Keratinocyte (primary cell): ENCODE data around the gene AKAP13. TPM values are rescaled to one million over a fixed set of nuclear protein-coding genes. Genes with fewer than 3 reads are reported as not detected.

Experiments
- DNase-seq: peaks from one replicate; pipeline ENCODE4 v3.0.0-alpha.2; 2011; ENCODE audit warnings: low read depth, missing footprints, low spot score
- FAIRE-seq: peaks from 2 replicates; lab custom pipeline; 2011; peaks lifted over from hg19 to GRCh38; lab: Jason Lieb, UNC
- H2AFZ ChIP-seq: 2 replicates; pipeline ENCODE4 v1.6.0; 2012; ENCODE audit warnings: low read length, control low read depth, inconsistent platforms; ENCODE audit not compliant: control insufficient read depth
- H3K27ac ChIP-seq: 2 replicates; pipeline ENCODE4 v1.5.1; 2011; ENCODE audit warnings: low read length; ENCODE audit not compliant: control insufficient read depth, insufficient read depth
- H3K27me3 ChIP-seq: 3 replicates; pipeline ENCODE4 v1.6.0; 2011; ENCODE audit warnings: low read length; ENCODE audit not compliant: control insufficient read depth, insufficient read depth; ENCODE audit errors: extremely low read depth
- H3K36me3 ChIP-seq, 2 experiments: 2 replicates in 1 of 2; 3 replicates in 1 of 2; pipeline ENCODE4 v1.5.1; 2011; ENCODE audit warnings: low read length in 2 of 2, mild to moderate bottlenecking in 1 of 2; ENCODE audit not compliant: control insufficient read depth in 2 of 2, insufficient read depth in 2 of 2; ENCODE audit errors: extremely low read depth in 1 of 2
- H3K4me1 ChIP-seq: 3 replicates; pipeline ENCODE4 v1.5.1; 2011; ENCODE audit warnings: low read length; ENCODE audit not compliant: control insufficient read depth, insufficient read depth; ENCODE audit errors: extremely low read depth
- H3K4me2 ChIP-seq: 3 replicates; pipeline ENCODE4 v1.6.0; 2011; ENCODE audit warnings: low read depth, low read length; ENCODE audit not compliant: control insufficient read depth, insufficient read depth; ENCODE audit errors: extremely low read depth
- H3K4me3 ChIP-seq, 3 experiments: fragments of 200-600 bp in 1 of 3; sonication (generic) in 1 of 3; 2 replicates in 2 of 3; 3 replicates in 1 of 3; pipeline ENCODE4 v1.5.1; 2011 to 2016; ENCODE audit warnings: low read length in 3 of 3, mild to moderate bottlenecking in 3 of 3, control low read depth in 2 of 3, inconsistent platforms in 1 of 3, low read depth in 1 of 3, mixed read lengths in 1 of 3, mixed run types in 1 of 3, moderate library complexity in 1 of 3; ENCODE audit not compliant: control insufficient read depth in 2 of 3, insufficient read depth in 2 of 3; ENCODE audit errors: extremely low read depth in 1 of 3
- H3K79me2 ChIP-seq: 2 replicates; pipeline ENCODE4 v1.6.0; 2012; ENCODE audit warnings: low read length; ENCODE audit not compliant: control insufficient read depth, insufficient read depth
- H3K9ac ChIP-seq: 3 replicates; pipeline ENCODE4 v1.6.0; 2011; ENCODE audit warnings: low read length; ENCODE audit not compliant: control insufficient read depth, insufficient read depth; ENCODE audit errors: extremely low read depth
- H3K9me1 ChIP-seq: 3 replicates; pipeline ENCODE4 v1.6.0; 2011; ENCODE audit warnings: low read length; ENCODE audit not compliant: control insufficient read depth, insufficient read depth; ENCODE audit errors: extremely low read depth
- H3K9me3 ChIP-seq: 2 replicates; pipeline ENCODE4 v1.5.1; 2012; ENCODE audit warnings: low read depth, low read length; ENCODE audit not compliant: control insufficient read depth
- H4K20me1 ChIP-seq: 3 replicates; pipeline ENCODE4 v1.6.0; 2011; ENCODE audit warnings: low read length; ENCODE audit not compliant: control insufficient read depth, insufficient read depth; ENCODE audit errors: extremely low read depth
- EZH2 ChIP-seq: IDR thresholded peaks from one replicate; pipeline ENCODE4 v1.6.1; 2012; ENCODE audit warnings: inconsistent platforms, mild to moderate bottlenecking, low read length, moderate library complexity
- dilution Hi-C: fragments of 300-500 bp; cut with MboI; formaldehyde crosslinking; loops from one replicate; pipeline ENCODE4 v1.7.0; 2020; ENCODE audit warnings: low sequenced_read_pairs; ENCODE audit not compliant: extremely low pct_ligation_motif_present
- polyA plus RNA-seq, 5 experiments: library from polyadenylated mRNA; depleted of rRNA in 3 of 5; stranded (reverse) in 3 of 5; stranded (forward) in 1 of 5; unstranded in 1 of 5; fragments of >200 nt; gene quantifications; 1 replicate in 1 of 5; 2 replicates in 3 of 5; 3 replicates in 1 of 5; pipeline versions ENCODE4 v1.2.1 to v1.2.3, GENCODE V29; 2011 to 2012; ENCODE audit warnings: missing spikeins in 2 of 5, low read depth in 1 of 5, low replicate concordance in 1 of 5
- TF ChIP-seq, protein P1 (sequence below), 3 experiments: IDR thresholded peaks in 1 of 3; conservative IDR thresholded peaks in 1 of 3; optimal IDR thresholded peaks in 1 of 3; 2 replicates in 2 of 3; 3 replicates in 1 of 3; pipeline versions ENCODE3 to v1.5.1; 2011; ENCODE audit warnings: low read length in 3 of 3, mild to moderate bottlenecking in 3 of 3, moderate library complexity in 2 of 3, control low read depth in 1 of 3, inconsistent platforms in 1 of 3; ENCODE audit not compliant: insufficient read depth in 2 of 3; ENCODE audit errors: extremely low read depth in 1 of 3

AKAP13 gene
- polyA plus RNA-seq, 1 donor (not counting 4 experiments of a cell fraction or from before 2014, with no cell fraction given): 16.7 TPM

DNA sequence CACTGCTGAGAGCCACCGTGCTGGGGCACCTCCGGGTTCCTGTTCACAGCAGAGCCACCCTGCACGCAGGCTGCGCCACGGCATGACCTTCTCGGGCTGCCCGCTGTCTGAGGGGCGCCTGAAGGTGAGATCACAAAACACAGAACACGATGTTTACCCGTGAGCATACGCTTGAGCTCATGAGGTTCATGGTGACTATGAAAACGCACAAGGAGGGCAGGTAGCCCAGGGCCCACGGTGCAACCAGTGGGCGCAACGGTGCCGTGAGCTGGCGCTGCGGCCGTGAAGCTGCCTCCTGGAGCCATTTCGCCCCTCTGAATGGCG lies 378.2 kb downstream of the AKAP13 start:
- H3K9ac ChIP-seq: no peak overlapping the region
- no peaks in the 10 kb centered on the region for H3K79me2 ChIP-seq
- peaks cover 6% of the 10 kb centered on the region for H3K4me1 ChIP-seq
- no peak overlapping the region for H3K27ac ChIP-seq
- no peaks in the 10 kb centered on the region for H3K9me1 ChIP-seq
- no peak overlapping the region for H2AFZ ChIP-seq
- H3K36me3 ChIP-seq: no peaks in the 10 kb centered on the region
- H3K9me3 ChIP-seq: no peaks in the 10 kb centered on the region
- H4K20me1 ChIP-seq: no peaks in the 10 kb centered on the region
- H3K27me3 ChIP-seq: no peaks in the 10 kb centered on the region
- DNase-seq: no peak
- no peak overlapping the region for H3K4me2 ChIP-seq
- no peak for FAIRE-seq
- no peak overlapping the region for H3K4me3 ChIP-seq
- TF ChIP-seq, protein P1, sequence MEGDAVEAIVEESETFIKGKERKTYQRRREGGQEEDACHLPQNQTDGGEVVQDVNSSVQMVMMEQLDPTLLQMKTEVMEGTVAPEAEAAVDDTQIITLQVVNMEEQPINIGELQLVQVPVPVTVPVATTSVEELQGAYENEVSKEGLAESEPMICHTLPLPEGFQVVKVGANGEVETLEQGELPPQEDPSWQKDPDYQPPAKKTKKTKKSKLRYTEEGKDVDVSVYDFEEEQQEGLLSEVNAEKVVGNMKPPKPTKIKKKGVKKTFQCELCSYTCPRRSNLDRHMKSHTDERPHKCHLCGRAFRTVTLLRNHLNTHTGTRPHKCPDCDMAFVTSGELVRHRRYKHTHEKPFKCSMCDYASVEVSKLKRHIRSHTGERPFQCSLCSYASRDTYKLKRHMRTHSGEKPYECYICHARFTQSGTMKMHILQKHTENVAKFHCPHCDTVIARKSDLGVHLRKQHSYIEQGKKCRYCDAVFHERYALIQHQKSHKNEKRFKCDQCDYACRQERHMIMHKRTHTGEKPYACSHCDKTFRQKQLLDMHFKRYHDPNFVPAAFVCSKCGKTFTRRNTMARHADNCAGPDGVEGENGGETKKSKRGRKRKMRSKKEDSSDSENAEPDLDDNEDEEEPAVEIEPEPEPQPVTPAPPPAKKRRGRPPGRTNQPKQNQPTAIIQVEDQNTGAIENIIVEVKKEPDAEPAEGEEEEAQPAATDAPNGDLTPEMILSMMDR (optimal IDR thresholded peaks at IDR 0.05 in 1 of 3, IDR thresholded peaks at IDR 0.05 in 1 of 3, conservative IDR thresholded peaks at IDR 0.05 in 1 of 3; ENCODE audit: extremely low read depth in 1 of 3, insufficient read depth in 2 of 3, low read length in 3 of 3): no peak
- TF ChIP-seq EZH2: no peak
- dilution Hi-C loops: no loop called here

DNA sequence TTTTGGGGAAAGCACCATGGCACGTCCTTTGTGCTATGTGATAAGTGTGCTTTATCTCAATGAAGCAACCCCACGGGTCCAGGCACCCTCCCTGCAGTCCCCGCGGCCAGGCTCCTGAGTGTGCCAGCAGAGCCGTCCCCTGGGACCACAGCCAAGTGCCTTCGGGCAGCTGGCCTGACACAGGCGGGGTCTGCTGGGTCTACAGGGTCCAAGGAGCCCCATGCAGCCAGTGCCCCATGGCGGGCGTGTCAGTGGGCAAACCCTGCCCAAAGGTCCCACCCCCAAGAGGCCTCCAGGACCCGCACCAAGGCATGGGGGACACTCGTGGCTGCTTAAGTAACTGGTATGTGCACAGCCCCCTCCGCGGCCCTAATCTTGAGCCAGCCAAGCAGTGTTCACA lies 379.0 kb downstream of the AKAP13 start:
- no peaks in the 10 kb centered on the region for H3K79me2 ChIP-seq
- H3K9me1 ChIP-seq: no peaks in the 10 kb centered on the region
- no peaks in the 10 kb centered on the region for H3K36me3 ChIP-seq
- dilution Hi-C loops: no loop called here
- H3K4me3 ChIP-seq: no peak overlapping the region
- no peak overlapping the region for H3K4me2 ChIP-seq
- H3K4me1 ChIP-seq: peaks cover 5% of the 10 kb centered on the region
- FAIRE-seq: no peak
- H3K27ac ChIP-seq: no peak overlapping the region
- H4K20me1 ChIP-seq: no peaks in the 10 kb centered on the region
- H3K9me3 ChIP-seq: no peaks in the 10 kb centered on the region
- TF ChIP-seq, protein P1 (optimal IDR thresholded peaks at IDR 0.05 in 1 of 3, IDR thresholded peaks at IDR 0.05 in 1 of 3, conservative IDR thresholded peaks at IDR 0.05 in 1 of 3; ENCODE audit: extremely low read depth in 1 of 3, insufficient read depth in 2 of 3, low read length in 3 of 3): no peak
- TF ChIP-seq EZH2: no peak
- H3K9ac ChIP-seq: no peak overlapping the region
- H2AFZ ChIP-seq: no peak overlapping the region
- H3K27me3 ChIP-seq: no peaks in the 10 kb centered on the region
- DNase-seq: no peak
